ENCODE results near the gene GRIP2. TPM values are rescaled to one million over a fixed set of nuclear protein-coding genes. Genes with fewer than 3 reads are reported as not detected.
A peak's percentile ranks its signal among the peaks of the same experiment; 100 is the strongest.

The GRIP2 gene
- total RNA-seq, 1 donor from 2014 or later, result not detected

DNA sequence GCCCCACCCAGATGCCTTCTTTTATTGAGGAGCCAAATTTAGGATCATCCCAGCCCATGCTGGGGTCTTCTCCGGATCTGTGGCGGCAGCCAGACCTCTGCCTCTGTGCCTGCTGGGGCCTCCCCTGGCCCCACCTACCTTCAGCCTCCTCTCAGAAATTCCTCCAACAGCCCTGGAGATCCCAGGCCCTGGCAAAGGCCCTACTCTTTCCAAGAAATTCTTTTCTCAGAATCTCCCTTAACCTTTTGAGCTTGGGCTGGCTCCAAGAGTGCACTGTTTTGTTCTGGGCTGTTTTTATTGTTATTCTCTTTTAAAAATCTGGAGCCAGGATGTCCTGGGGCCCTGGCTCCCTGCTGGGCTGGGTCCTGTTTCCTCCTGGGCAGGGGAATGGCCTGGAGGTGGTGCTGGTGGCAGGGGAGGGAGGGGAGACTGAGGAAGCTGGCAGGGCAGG, 57.8 kb downstream of the GRIP2 start:
- Histone ChIP-seq H3K4me1 (no peaks in the 10 kb centered on the region), H3K9ac (no peak overlapping the region), H3K27ac (no peak overlapping the region), H3K27me3 (no peaks in the 10 kb centered on the region), H2AFZ (replicated peaks) (no peak overlapping the region), H3K9me3 (ENCODE audit: low read depth) (no peaks in the 10 kb centered on the region), H3K36me3 (no peaks in the 10 kb centered on the region), H3K4me2 (no peak overlapping the region), H3K79me2 (ENCODE audit: low read depth) (no peaks in the 10 kb centered on the region), H4K20me1 (ENCODE audit: low read depth) (no peaks in the 10 kb centered on the region), H3K4me3 (no peak overlapping the region), H3F3A (ENCODE audit: low read depth) (no peaks in the 10 kb centered on the region)
- Mint-ChIP-seq H3K27me3 (ENCODE audit: insufficient read depth, low read depth) (peaks cover 2% of the 10 kb centered on the region), H3K27ac (no peak overlapping the region), H3K9me3 (no peaks in the 10 kb centered on the region), H3K36me3 (peaks cover 14% of the 10 kb centered on the region), H3K4me1 (no peaks in the 10 kb centered on the region), H3K4me3 (no peak overlapping the region)
- no peak for DNase-seq (ENCODE audit: low spot score)
- TF ChIP-seq, protein P1, sequence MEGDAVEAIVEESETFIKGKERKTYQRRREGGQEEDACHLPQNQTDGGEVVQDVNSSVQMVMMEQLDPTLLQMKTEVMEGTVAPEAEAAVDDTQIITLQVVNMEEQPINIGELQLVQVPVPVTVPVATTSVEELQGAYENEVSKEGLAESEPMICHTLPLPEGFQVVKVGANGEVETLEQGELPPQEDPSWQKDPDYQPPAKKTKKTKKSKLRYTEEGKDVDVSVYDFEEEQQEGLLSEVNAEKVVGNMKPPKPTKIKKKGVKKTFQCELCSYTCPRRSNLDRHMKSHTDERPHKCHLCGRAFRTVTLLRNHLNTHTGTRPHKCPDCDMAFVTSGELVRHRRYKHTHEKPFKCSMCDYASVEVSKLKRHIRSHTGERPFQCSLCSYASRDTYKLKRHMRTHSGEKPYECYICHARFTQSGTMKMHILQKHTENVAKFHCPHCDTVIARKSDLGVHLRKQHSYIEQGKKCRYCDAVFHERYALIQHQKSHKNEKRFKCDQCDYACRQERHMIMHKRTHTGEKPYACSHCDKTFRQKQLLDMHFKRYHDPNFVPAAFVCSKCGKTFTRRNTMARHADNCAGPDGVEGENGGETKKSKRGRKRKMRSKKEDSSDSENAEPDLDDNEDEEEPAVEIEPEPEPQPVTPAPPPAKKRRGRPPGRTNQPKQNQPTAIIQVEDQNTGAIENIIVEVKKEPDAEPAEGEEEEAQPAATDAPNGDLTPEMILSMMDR (IDR thresholded peaks at IDR 0.05), result no peak
- TF ChIP-seq EZH2 (IDR thresholded peaks at IDR 0.05) (no peak), EZH2phosphoT487 (IDR thresholded peaks at IDR 0.05) (no peak)

DNA sequence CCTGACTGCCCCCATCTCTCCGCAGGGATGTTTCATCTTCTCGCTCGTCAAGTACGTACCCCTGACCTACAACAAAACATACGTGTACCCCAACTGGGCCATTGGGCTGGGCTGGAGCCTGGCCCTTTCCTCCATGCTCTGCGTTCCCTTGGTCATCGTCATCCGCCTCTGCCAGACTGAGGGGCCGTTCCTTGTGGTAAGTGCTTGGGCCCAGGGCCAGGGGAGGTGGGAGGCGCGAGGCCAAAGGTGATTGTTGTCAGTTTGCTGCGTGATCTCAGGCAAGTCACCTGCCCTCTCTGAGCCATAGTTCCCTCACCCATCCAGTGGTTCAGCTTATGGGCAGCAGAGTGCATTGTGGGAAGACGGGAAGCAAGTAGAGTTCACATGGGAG, 58.5 kb downstream of the GRIP2 start:
- no peaks in the 10 kb centered on the region for H3K36me3 ChIP-seq
- no peak overlapping the region for H3K4me3 Mint-ChIP-seq

DNA sequence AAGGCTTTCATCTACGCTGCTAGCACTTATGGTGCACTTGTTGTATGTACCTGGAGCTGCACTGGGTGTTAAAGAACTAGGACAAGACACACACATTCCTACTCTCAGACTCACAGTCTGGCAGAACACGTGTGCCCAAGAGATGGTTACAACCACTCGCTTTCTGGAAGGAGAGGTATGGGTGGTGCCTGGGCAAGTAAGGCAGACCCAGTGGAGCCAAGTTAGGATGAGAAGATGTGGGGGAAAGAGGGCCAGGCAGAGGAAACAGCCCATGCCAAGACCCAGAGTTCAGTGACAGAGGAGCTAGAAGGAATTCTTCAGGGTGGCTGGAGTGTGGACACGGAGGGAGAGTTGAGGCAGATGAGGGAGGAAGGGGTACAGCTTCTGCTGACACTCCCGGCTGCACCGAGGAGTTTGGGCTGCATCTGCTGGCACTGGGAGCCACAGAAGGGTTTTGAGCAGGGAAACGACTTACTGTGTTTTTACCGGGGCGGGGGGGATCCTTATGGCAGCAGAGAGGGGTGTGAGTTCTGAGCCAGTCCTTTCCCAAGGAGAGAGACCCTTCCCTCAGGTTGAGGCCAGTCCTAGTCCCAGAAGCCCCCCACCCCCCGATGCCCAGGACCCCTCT, 59.0 kb downstream of the GRIP2 start:
- no peak for TF ChIP-seq EZH2 (IDR thresholded peaks at IDR 0.05)
- no peak for TF ChIP-seq EZH2phosphoT487 (IDR thresholded peaks at IDR 0.05)
- H3K36me3 ChIP-seq, result no peaks in the 10 kb centered on the region
- no peak overlapping the region for H3K9ac ChIP-seq
- no peaks in the 10 kb centered on the region for H3K9me3 Mint-ChIP-seq
- H3F3A ChIP-seq (ENCODE audit: low read depth), result no peaks in the 10 kb centered on the region
- no peak overlapping the region for H3K27ac ChIP-seq
- H3K36me3 Mint-ChIP-seq, result peaks cover 14% of the 10 kb centered on the region
- no peak overlapping the region for H3K4me3 ChIP-seq
- H3K27ac Mint-ChIP-seq, result peak overlapping the region; percentile 21
- no peak overlapping the region for H3K4me3 Mint-ChIP-seq
- no peak for DNase-seq (ENCODE audit: low spot score)
- H3K79me2 ChIP-seq (ENCODE audit: low read depth), result no peaks in the 10 kb centered on the region
- no peaks in the 10 kb centered on the region for H3K27me3 ChIP-seq
- H3K4me1 Mint-ChIP-seq, result no peaks in the 10 kb centered on the region
- H3K4me1 ChIP-seq, result no peaks in the 10 kb centered on the region
- H3K27me3 Mint-ChIP-seq (ENCODE audit: insufficient read depth, low read depth), result peaks cover 2% of the 10 kb centered on the region
- H3K9me3 ChIP-seq (ENCODE audit: low read depth), result no peaks in the 10 kb centered on the region
- no peak overlapping the region for H3K4me2 ChIP-seq
- no peaks in the 10 kb centered on the region for H4K20me1 ChIP-seq (ENCODE audit: low read depth)
- H2AFZ ChIP-seq (replicated peaks), result no peak overlapping the region

More for the DNA sequence above, 58.5 kb downstream of the GRIP2 start:
- Histone ChIP-seq H3F3A (ENCODE audit: low read depth) (no peaks in the 10 kb centered on the region), H4K20me1 (ENCODE audit: low read depth) (no peaks in the 10 kb centered on the region), H3K9me3 (ENCODE audit: low read depth) (no peaks in the 10 kb centered on the region), H3K4me1 (no peaks in the 10 kb centered on the region), H3K9ac (no peak overlapping the region), H3K4me3 (no peak overlapping the region), H3K79me2 (ENCODE audit: low read depth) (no peaks in the 10 kb centered on the region), H3K27me3 (no peaks in the 10 kb centered on the region), H3K27ac (no peak overlapping the region), H3K4me2 (no peak overlapping the region), H2AFZ (replicated peaks) (no peak overlapping the region)
- Mint-ChIP-seq H3K27me3 (ENCODE audit: insufficient read depth, low read depth) (peaks cover 2% of the 10 kb centered on the region), H3K36me3 (peaks cover 13% of the 10 kb centered on the region), H3K9me3 (no peaks in the 10 kb centered on the region), H3K4me1 (no peaks in the 10 kb centered on the region), H3K27ac (no peak overlapping the region)
- TF ChIP-seq EZH2phosphoT487 (IDR thresholded peaks at IDR 0.05) (no peak), EZH2 (IDR thresholded peaks at IDR 0.05) (no peak)
- TF ChIP-seq, protein P1 (IDR thresholded peaks at IDR 0.05), result no peak
- DNase-seq (ENCODE audit: low spot score), result no peak
